Brain microvascular endothelial cell (primary cell): ENCODE data around the gene TEX30.

ENCODE experiments used
- DNase-seq: peaks from one replicate; pipeline ENCODE4 v3.0.0-alpha.2; 2020
- H3K27ac ChIP-seq: fragments of 250-450 bp; sonication (Bioruptor Pico); 2 replicates; pipeline ENCODE4 v1.5.1; 2020; ENCODE audit warnings: mild to moderate bottlenecking, moderate library complexity
- H3K27me3 ChIP-seq: fragments of 250-450 bp; sonication (Bioruptor Pico); replicated peaks from 2 replicates; pipeline ENCODE4 v1.5.1; 2020; ENCODE audit warnings: mild to moderate bottlenecking
- H3K36me3 ChIP-seq: fragments of 250-450 bp; sonication (Bioruptor Pico); replicated peaks from 2 replicates; pipeline ENCODE4 v1.5.1; 2020; ENCODE audit warnings: mild to moderate bottlenecking
- H3K4me3 ChIP-seq: 2 replicates; pipeline ENCODE4 v1.5.1; 2011; ENCODE audit warnings: low read depth, mild to moderate bottlenecking, control low read depth, low read length, moderate library complexity
- CTCF ChIP-seq: IDR thresholded peaks from 2 replicates; pipeline ENCODE4 v1.5.1; 2011; ENCODE audit warnings: low read depth, mild to moderate bottlenecking, moderate library complexity, low read length, control low read depth, inconsistent platforms; ENCODE audit errors: missing control alignments
- in situ Hi-C: cut with HindIII; loops from 2 replicates; pipeline ENCODE4 v1.10.0; 2017; ENCODE audit warnings: low sequenced_read_pairs, low pct_ligation_motif_present

Gene TEX30

GRCh38 chr13:102751886-102752285 lies 21.7 kb downstream of the TEX30 start:
- Histone ChIP-seq H3K27ac (no peak overlapping the region), H3K4me3 (no peak overlapping the region), H3K27me3 (no peaks in the 10 kb centered on the region), H3K36me3 (no peaks in the 10 kb centered on the region)
- DNase-seq: no peak
- in situ Hi-C loops: no loop called here
- TF ChIP-seq CTCF: no peak

- in situ Hi-C loops: no loop called here
- no peaks in the 10 kb centered on the region for H3K36me3 ChIP-seq
- no peak for TF ChIP-seq CTCF
- H3K27me3 ChIP-seq: peaks cover 15% of the 10 kb centered on the region
- H3K4me3 ChIP-seq: no peak overlapping the region
- DNase-seq: no peak
- H3K27ac ChIP-seq: no peak overlapping the region
Measured at GRCh38 chr13:102742506-102742905, 31.1 kb downstream of the TEX30 start.

GRCh38 chr13:102742101-102742500 lies 31.5 kb downstream of the TEX30 start:
- H3K27me3 ChIP-seq: peaks cover 17% of the 10 kb centered on the region
- no peaks in the 10 kb centered on the region for H3K36me3 ChIP-seq
- H3K27ac ChIP-seq: no peak overlapping the region
- no peak overlapping the region for H3K4me3 ChIP-seq
- TF ChIP-seq CTCF: no peak
- in situ Hi-C loops: no loop called here
- no peak for DNase-seq

GRCh38 chr13:102729560-102730270 lies 43.9 kb downstream of the TEX30 start:
- peak; percentile 52 for DNase-seq
- H3K36me3 ChIP-seq: no peaks in the 10 kb centered on the region
- in situ Hi-C loops: no loop called here
- TF ChIP-seq CTCF: no peak
- H3K27me3 ChIP-seq: peaks cover 3% of the 10 kb centered on the region
- H3K4me3 ChIP-seq: no peak overlapping the region
- peak overlapping the region; percentile 2 for H3K27ac ChIP-seq

GRCh38 chr13:102726430-102726829 lies 47.2 kb downstream of the TEX30 start:
- no peaks in the 10 kb centered on the region for H3K36me3 ChIP-seq
- TF ChIP-seq CTCF: no peak
- H3K27me3 ChIP-seq: no peaks in the 10 kb centered on the region
- no peak overlapping the region for H3K27ac ChIP-seq
- in situ Hi-C loops: no loop called here
- no peak overlapping the region for H3K4me3 ChIP-seq
- no peak for DNase-seq

- in situ Hi-C loops: no loop called here
- TF ChIP-seq CTCF: peak; percentile 63
- Histone ChIP-seq H3K36me3 (no peaks in the 10 kb centered on the region), H3K4me3 (no peak overlapping the region), H3K27me3 (no peaks in the 10 kb centered on the region), H3K27ac (no peak overlapping the region)
- peak; percentile 54 for DNase-seq
Measured at GRCh38 chr13:102724923-102725322, 48.7 kb downstream of the TEX30 start.
